Measurements from ENCODE around the gene MMRN2. TPM values are rescaled to one million over a fixed set of nuclear protein-coding genes. Genes with fewer than 3 reads are reported as not detected.
"Not testable (repeated sequence)": the region's sequence is repeated elsewhere in the genome, so short reads cannot be mapped to it uniquely, and the experiment has no call there.

MMRN2 gene
- total and polyA plus RNA-seq, 2 of the 8 experiments (the other 6 are each of a cell fraction or from before 2014, with no cell fraction given): 1.2 TPM

- no peak for TF ChIP-seq ATF2 (IDR thresholded peaks at IDR 0.05; ENCODE audit: low read length)
- no peak for TF ChIP-seq CEBPB (IDR thresholded peaks at IDR 0.05; ENCODE audit: low read depth, low read length)
- TF ChIP-seq CBX5 (IDR thresholded peaks at IDR 0.05; ENCODE audit: low read depth, low read length): no peak
- TF ChIP-seq CTBP2 (IDR thresholded peaks at IDR 0.05; ENCODE audit: borderline replicate concordance, insufficient read depth, insufficient read length, low read length): no peak
Observed at GRCh38 chr10:86988520-86988919, 31.1 kb upstream of the MMRN2 start (continued).

- CTCF ChIA-PET (ENCODE audit: partially characterized antibody); H3K79me1 ChIP-seq (ENCODE audit: low read depth, low read length); H3K9ac ChIP-seq (replicated peaks in 1 of 4; ENCODE audit: extremely low read depth in 1 of 4, low read depth in 3 of 4, low read length in 3 of 4); H3K18ac ChIP-seq (ENCODE audit: extremely low read depth, low read length); H2BK20ac ChIP-seq (ENCODE audit: low read length); H4K8ac ChIP-seq (ENCODE audit: extremely low read depth, insufficient read depth, low read length); H2BK12ac ChIP-seq (ENCODE audit: low read depth, low read length); H4K91ac ChIP-seq (replicated peaks; ENCODE audit: insufficient read length, low read length); H3K27me3 ChIP-seq (replicated peaks in 1 of 4; ENCODE audit: control insufficient read depth in 3 of 4, extremely low read depth in 1 of 4, insufficient read depth in 3 of 4, low read length in 3 of 4); H4K5ac ChIP-seq (ENCODE audit: insufficient read length, low read depth, low read length); H2BK5ac ChIP-seq (ENCODE audit: low read depth, low read length); H2AK5ac ChIP-seq (ENCODE audit: low read depth, low read length); H3K9me3 ChIP-seq (ENCODE audit: insufficient read depth in 2 of 2, low read depth in 1 of 2, low read length in 1 of 2); H3K27ac ChIP-seq (ENCODE audit: low read depth, low read length); DNase-seq (ENCODE audit: low read depth in 1 of 2, low spot score in 2 of 2); H2AFZ ChIP-seq (ENCODE audit: low read length); H3K23ac ChIP-seq (ENCODE audit: insufficient read length); H3K4me1 ChIP-seq (replicated peaks in 1 of 4; ENCODE audit: control insufficient read depth in 3 of 4, insufficient read depth in 4 of 4, low read length in 3 of 4); POLR2A ChIA-PET (ENCODE audit: partially characterized antibody); H3K4ac ChIP-seq (replicated peaks; ENCODE audit: insufficient read length, low read depth, low read length); H4K20me1 ChIP-seq (replicated peaks in 1 of 2; ENCODE audit: control insufficient read depth in 1 of 2, insufficient read depth in 2 of 2, low read length in 2 of 2); H3K14ac ChIP-seq (ENCODE audit: insufficient read length); H3K4me3 ChIP-seq (ENCODE audit: extremely low read depth in 1 of 4, insufficient read depth in 2 of 4, low read depth in 3 of 4, low read length in 4 of 4); H2BK15ac ChIP-seq (ENCODE audit: low read length); H3K56ac ChIP-seq (replicated peaks; ENCODE audit: insufficient read length, low read depth, low read length); H3K4me2 ChIP-seq (ENCODE audit: insufficient read depth in 1 of 2, low read depth in 2 of 2, low read length in 2 of 2); FAIRE-seq; H3K79me2 ChIP-seq (ENCODE audit: control insufficient read depth in 1 of 2, insufficient read depth in 2 of 2, low read length in 2 of 2); H3K23me2 ChIP-seq (ENCODE audit: low read depth, low read length); H3K36me3 ChIP-seq (ENCODE audit: control insufficient read depth in 2 of 4, insufficient read depth in 4 of 4, low read length in 3 of 4); H2BK120ac ChIP-seq (replicated peaks; ENCODE audit: low read depth, low read length): not testable (repeated sequence)
- WGBS, 2 experiments (ENCODE audit: extremely low coverage in 1 of 2, insufficient coverage in 1 of 2, insufficient read length in 1 of 2, insufficient replicate concordance in 2 of 2, low coverage in 1 of 2, low lambda C conversion rate in 2 of 2, missing lambda C conversion rate in 1 of 2): 89% methylated on average over 4 of the region's 4 CpGs; no CpG with 5 or more reads in 1 of the 2 experiments
Observed at GRCh38 chr10:86984498-86984897, 27.1 kb upstream of the MMRN2 start.
